Right lung (tissue), 5 donors: Measurements from ENCODE around the gene SP140. TPM values are rescaled to one million over a fixed set of nuclear protein-coding genes. Genes with fewer than 3 reads are reported as not detected.
"Not testable (repeated sequence)": the region's sequence is repeated elsewhere in the genome, so short reads cannot be mapped to it uniquely, and the experiment has no call there.

Experiments
- DNase-seq, 2 donors: peaks; one replicate each; pipeline ENCODE4 v3.0.0-alpha.2; 2013
- polyA plus RNA-seq, 5 donors: library from polyadenylated mRNA; unstranded; fragments of 120-200 nt; gene quantifications; one replicate each; pipeline versions ENCODE4 v1.2.1 to v1.2.3, GENCODE V29; 2013; ENCODE audit warnings: inconsistent platforms in 1 of 5, low replicate concordance in 1 of 5; ENCODE audit not compliant: insufficient read length in 5 of 5, insufficient read depth in 1 of 5

Gene SP140
- polyA plus RNA-seq, 5 donors = 0.74 to 2.6 (median 1.1) TPM

GRCh38 chr2:230222829-230223228 is 2.7 kb upstream of the SP140 start:
- not testable (repeated sequence) for DNase-seq

GRCh38 chr2:230224458-230224857 is 1.1 kb upstream of the SP140 start:
- DNase-seq = no peak

DNA sequence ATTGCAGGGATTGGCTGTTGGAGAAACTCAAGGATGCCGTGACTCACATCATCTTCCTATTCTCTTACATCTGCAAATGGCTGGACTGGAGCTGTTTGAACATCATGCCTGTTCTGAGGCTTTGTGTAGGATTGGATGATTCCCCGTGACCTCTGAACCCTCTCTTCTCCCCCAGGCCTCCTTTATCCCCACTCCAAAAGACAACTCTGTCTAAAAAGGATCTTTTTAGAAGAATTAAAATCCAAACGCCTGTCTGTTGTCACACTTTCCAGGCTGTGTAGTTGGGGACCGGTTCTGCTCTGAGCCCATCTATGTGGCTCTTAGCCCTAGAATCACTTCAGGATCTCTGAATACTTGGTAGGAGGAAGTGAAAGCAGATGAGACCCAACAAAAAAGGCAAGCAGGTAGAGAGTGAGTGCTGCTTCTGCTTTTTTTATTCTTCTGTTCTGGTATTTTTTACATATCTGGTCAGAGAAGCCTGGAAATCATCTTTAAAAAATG is 565 bp downstream of the SP140 start:
- no peak for DNase-seq

DNA sequence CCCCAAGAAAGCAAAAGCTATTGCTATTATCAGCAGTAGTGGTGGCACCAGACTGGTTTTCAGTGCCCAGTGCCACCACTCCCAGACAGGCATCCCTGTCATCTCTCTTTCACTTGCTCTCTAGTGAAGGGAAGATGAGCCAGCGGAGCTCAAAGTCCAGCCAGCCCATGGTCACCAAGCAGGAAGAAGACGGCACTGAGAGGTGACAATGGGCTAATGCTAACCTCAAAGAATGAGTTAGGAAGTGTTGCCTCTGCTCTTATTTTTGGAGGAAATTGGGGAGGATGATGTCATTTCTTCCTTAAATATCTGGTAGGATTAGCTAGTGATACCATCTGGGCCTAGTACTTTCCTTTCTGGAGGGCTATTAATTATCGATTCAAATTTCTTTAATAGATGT is 1.7 kb downstream of the SP140 start:
- no peak for DNase-seq

DNA sequence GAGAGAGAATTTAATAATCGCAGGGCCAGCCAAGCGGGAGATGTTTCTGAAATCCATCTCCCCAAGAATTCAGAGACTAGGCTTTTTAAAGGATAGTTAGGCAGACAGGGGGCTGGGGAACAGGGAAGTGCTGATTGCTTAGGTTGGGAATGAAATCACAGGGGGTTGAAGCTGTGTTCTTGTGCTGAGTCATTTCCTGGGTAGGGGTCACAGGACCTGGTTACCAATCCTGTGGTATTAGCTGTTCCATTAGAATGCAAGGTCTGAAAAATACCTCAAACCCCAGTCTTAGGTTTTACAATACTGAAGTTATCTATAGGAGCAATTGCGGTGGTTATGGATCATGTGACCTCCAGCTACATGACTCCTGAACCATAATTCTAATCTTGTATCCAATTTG is 4.6 kb downstream of the SP140 start:
- no peak for DNase-seq

DNA sequence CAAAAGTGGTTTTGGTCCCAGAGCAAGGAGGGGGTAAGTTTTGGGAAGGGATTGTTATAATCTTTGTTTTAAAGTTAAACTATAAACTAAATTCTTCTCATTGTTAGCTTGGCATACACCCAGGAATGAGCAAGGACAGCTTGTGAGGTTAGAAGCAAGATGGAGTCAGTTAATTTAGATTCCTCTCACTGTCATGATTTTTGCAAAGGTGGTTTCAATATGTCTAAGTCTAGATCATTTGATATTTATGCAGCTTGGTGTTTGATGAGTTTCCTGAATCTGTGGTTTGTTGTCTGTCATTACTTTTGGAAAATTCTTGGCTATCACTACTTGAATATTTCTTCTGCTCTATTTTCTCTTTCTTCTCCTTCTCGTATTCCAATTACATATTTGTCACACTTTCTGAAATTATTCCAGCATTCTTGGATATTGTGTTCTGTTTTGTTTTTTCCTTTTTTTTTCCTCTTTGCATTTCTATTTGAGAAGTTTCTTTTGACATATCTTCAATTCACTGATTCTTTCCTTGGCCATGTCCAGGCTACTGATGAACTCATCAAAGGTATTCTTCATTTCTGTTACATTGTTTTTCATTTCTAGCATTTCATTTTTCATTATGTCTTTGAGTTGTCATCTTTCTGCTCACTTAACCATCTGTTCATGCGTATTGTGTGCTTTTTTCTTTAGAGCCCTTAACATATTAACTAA is 5.1 kb downstream of the SP140 start:
- no peak for DNase-seq

- no peak for DNase-seq
These were observed 5.7 kb downstream of the SP140 start for GRCh38 chr2:230231251-230231650.

- no peak for DNase-seq
These were observed 8.7 kb downstream of the SP140 start for GRCh38 chr2:230234122-230234722.

DNA sequence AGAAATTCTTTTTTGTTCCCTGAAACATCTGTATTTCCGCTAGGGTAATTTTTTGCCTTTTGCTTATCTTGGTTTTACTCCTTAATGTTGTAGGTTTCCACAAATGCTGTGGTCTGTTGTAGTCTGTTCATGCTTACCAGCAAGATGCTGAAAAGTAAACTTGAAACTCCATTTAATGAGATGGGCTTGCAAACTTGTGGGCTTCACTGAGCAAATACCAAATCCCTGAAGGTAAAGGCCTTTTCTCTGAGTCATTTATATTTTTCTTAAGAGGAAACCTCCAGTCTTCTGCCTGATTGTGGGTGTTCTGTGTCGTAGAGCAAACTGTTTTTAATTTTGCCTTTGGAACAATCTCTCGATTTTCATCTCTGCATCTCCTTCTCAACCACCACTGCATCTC is 9.3 kb downstream of the SP140 start:
- no peak for DNase-seq

DNA sequence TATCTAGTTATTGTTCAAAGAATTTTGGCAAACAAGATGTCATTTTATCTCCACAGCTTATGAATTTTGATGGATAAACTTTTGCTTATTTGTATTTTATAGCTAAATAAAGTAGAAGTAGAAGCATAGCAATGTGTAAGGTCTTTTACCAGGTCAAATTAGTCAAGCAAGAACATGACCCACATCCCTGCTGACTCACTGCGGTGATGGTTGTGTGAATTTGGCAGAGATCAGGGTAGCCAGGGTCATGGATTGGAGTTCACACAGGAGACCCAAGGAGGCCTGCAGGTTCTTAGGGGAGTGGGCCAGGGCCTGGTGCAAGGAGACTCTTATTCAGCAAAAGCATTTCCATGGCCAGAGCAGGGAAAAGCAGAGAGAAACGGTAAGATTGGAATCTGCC is 18.7 kb downstream of the SP140 start:
- no peak for DNase-seq

GRCh38 chr2:230246206-230246605 is 20.7 kb downstream of the SP140 start:
- DNase-seq = no peak

GRCh38 chr2:230250231-230250630 is 24.7 kb downstream of the SP140 start:
- DNase-seq = no peak

DNA sequence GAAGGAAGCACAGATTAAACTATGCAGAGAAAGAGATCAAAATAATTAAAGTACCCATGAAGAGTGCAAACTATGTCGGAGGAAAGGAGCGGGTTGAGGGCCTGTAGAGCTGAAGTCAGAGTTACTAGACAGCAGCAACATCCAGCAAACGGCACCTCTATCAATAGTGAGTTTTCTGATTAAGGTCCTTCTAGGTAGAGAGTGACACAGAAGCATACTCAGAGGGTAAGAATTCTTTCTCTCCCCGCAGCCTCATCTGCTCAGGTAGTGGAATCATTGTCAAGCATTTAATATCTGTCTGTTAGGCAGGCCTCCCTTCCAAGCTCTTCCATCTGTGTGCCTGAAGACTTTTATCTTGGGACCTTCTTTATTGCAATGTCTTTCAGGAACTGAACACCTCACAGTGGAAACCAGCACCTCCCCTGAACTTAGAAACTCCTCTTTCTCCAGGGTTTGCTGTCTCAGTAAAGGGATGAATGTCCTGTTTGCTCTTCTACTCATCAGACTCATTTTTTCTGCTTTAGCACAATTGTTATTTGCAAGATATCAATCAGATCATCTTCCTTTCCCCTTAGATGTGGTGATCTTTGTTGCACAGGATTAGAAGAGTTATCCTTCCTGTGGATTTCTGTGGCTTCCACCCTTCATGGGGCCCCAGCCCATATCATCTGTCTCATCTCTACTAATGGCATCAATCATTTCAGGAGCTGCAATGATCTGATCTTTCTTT is 28.8 kb downstream of the SP140 start:
- no peak for DNase-seq

DNA sequence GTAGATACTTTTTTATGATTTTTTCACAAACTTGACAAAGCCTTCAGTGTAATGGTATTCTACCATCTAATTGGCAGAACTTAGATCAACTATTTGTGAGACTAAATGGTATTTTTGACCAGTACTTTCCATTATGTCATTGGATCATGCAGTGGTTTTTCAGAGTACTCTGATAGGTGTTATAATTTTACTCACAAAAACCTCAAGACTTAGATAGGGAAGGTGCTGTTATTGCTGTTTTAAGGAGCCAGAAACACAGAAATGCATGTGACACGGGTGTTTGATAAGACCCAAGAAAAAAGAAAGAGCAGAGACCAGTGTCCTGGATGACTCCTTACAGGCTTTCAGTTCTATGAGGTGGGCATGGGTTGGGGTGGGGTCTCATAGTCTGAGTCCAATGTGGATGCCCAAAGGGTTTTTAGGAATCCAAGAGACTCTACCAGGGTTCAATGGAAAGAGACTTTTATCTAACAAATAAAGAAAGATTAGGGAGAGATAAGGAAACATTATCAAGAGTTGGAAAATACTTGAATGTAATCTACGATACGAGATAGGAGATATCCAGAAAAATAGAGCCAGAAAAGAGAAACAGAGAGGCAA is 31.3 kb downstream of the SP140 start:
- DNase-seq = no peak

GRCh38 chr2:230258483-230258882 is 32.9 kb downstream of the SP140 start:
- DNase-seq = no peak

DNA sequence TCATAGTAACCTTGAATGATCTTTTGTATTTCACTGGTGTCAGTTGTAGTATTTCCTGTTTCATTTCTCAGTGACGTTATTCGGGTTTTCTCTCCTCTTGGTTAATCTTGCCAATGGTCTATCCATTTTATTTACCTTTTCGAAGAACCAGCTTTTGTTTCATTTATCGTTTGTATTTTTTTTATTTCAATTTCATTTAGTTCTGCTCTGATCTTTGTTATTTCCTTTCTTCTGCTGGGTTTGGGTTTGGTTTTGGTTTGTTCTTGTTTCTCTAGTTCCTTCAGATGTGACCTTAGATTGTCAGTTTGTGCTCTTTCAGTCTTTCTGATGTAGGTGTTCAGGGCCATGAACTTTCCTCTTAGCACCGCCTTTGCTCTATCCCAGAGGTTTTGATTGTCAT is 36.7 kb downstream of the SP140 start:
- DNase-seq = no peak

- not testable (repeated sequence) for DNase-seq
These were observed 39.4 kb downstream of the SP140 start for GRCh38 chr2:230264945-230265344.

DNA sequence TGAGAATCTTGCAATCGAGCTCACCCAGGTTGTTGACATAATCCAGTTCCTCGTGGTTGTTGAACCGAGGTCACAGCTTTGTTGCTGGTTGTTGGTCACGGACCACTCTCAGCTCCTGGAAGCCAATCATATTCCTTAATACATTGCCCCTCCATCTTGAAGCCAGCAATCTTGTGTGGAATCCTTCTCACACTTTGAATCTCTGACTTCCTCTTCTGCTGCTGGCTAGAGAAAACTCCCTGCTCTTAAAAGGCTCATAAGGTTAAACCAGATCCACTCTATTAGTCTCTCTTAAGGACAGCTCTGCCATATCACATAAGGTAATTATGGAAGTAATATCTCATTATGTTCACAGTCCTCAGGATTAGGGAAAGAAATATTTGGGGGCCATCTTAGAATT is 41.1 kb downstream of the SP140 start:
- no peak for DNase-seq

GRCh38 chr2:230267059-230267458 is 41.5 kb downstream of the SP140 start:
- no peak for DNase-seq

DNA sequence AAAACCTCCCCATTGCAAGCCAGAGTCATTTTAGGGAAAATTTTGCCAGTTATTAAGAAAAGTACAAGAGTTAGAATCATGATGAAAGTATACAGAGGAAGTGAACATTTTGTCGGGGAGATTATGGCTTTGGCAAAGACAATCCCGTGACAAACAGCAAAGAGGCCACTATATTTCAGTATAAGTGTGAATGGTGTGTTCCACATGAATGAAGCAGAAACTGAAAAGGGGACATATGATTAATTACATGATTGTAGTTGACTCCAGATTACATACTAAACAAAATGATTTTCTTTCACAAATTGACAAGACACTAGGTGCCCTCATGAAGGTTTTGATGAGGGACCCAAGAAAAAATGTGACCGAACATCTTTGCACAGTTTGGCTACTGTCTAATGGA is 42.0 kb downstream of the SP140 start:
- no peak for DNase-seq

GRCh38 chr2:230268606-230269243 is 43.2 kb downstream of the SP140 start:
- no peak for DNase-seq

GRCh38 chr2:230269715-230270114 is 44.2 kb downstream of the SP140 start:
- no peak for DNase-seq
